ENCODE results near the gene HS3ST3A1. TPM values are rescaled to one million over a fixed set of nuclear protein-coding genes. Genes with fewer than 3 reads are reported as not detected.

The HS3ST3A1 gene
- total and polyA plus RNA-seq, 2 of the 4 experiments (the other 2 are of a cell fraction) = 8.8 to 9.0 TPM

GRCh38 chr17:13513039-13513405, 88.7 kb downstream of the HS3ST3A1 start:
- H2BK120ac ChIP-seq (ENCODE audit: low read depth, low read length) = peak overlapping the region; percentile 63
- dilution Hi-C loops (cut with HindIII; ENCODE audit: low sequenced_read_pairs, unreplicated experiment) (no loop called here), in situ Hi-C loops (cut with MboI; ENCODE audit: low sequenced_read_pairs) (no loop called here), intact Hi-C loops (cut with micrococcal nuclease) (no loop called here)
- H3K56ac ChIP-seq (ENCODE audit: extremely low read depth, insufficient read depth, low read length) = no peak overlapping the region
- H2BK20ac ChIP-seq (ENCODE audit: low read depth, low read length) = peak overlapping the region; percentile 27; the same call in 1 of the 2 replicates
- H2BK5ac ChIP-seq (ENCODE audit: low read depth, low read length, poor library complexity, severe bottlenecking) = peak overlapping the region; percentile 44
- peak overlapping the region; percentile 14; the same call in 1 of the 2 replicates for H3K4ac ChIP-seq (ENCODE audit: low read depth, low read length)
- CTCF ChIA-PET = interaction anchor here (0.5 to 0.7 kb wide), 2 partner anchors 44 to 140 kb away, joined by 3 read pairs; no protein-coding TSS in a partner anchor
- H2BK15ac ChIP-seq (ENCODE audit: low read depth, low read length) = peak overlapping the region; percentile 62; the same call in 1 of the 3 replicates
- WGBS, 2 experiments (ENCODE audit: extremely low coverage in 2 of 2, insufficient read length in 1 of 2) = 0% methylated on average over 1 of the region's 8 CpGs; no CpG with 5 or more reads in 1 of the 2 experiments
- H3K27me3 ChIP-seq (ENCODE audit: control insufficient read depth, insufficient read depth, low read length) = no peaks in the 10 kb centered on the region
- TF ChIP-seq BHLHE40 (IDR thresholded peaks at IDR 0.05; ENCODE audit: low read depth, low read length) (no peak), ELK1 (IDR thresholded peaks at IDR 0.05; ENCODE audit: borderline replicate concordance, low read depth, low read length) (no peak), RFX5 (IDR thresholded peaks at IDR 0.05; ENCODE audit: low read depth, low read length) (no peak), CTCF (conservative IDR thresholded peaks at IDR 0.05; ENCODE audit: low read depth, low read length) (no peak), MAFK (IDR thresholded peaks at IDR 0.05; ENCODE audit: low read depth, low read length) (no peak), CHD1 (IDR thresholded peaks at IDR 0.05; ENCODE audit: low read depth, low read length) (no peak), MXI1 (IDR thresholded peaks at IDR 0.05; ENCODE audit: borderline replicate concordance, low read depth, low read length) (no peak), CEBPB (IDR thresholded peaks at IDR 0.05; ENCODE audit: low read depth, low read length) (no peak)
- peak overlapping the region in 1 of 2 experiments; percentile 68; a peak in 2 of 4 replicates for H4K8ac ChIP-seq (ENCODE audit: low read depth in 2 of 2, low read length in 2 of 2)
- no peak overlapping the region for H2AK9ac ChIP-seq (replicated peaks; ENCODE audit: low read depth, low read length, poor library complexity)
- peaks cover 4% of the 10 kb centered on the region for H3K4me1 ChIP-seq (ENCODE audit: control insufficient read depth, insufficient read depth, low read length)
- POLR2A ChIA-PET (ENCODE audit: unreplicated experiment) = no interaction called here
- H3K4me3 ChIP-seq (ENCODE audit: insufficient read depth, low read depth, low read length) = no peak overlapping the region
- H4K5ac ChIP-seq (ENCODE audit: low read depth, low read length) = peak overlapping the region; percentile 6; the same call in 1 of the 2 replicates
- peaks cover 3% of the 10 kb centered on the region; the same call in 1 of the 2 replicates for H3K36me3 ChIP-seq (ENCODE audit: control insufficient read depth, insufficient read depth, low read length)
- H2AFZ ChIP-seq (replicated peaks; ENCODE audit: low read length, poor library complexity) = peak overlapping the region; percentile 50
- H3K14ac ChIP-seq (replicated peaks; ENCODE audit: low read depth, low read length) = peak overlapping the region; percentile 7; the same call in 1 of the 2 replicates
- DNase-seq (peak; percentile 27), ATAC-seq (ENCODE audit: low read depth) (peak; percentile 49; the same call in 1 of the 2 replicates)
- peak overlapping the region; percentile 18; the same call in 1 of the 2 replicates for H3K27ac ChIP-seq (ENCODE audit: insufficient read depth, low read length)
- H3K9me1 ChIP-seq (ENCODE audit: insufficient read depth, low read length) = 0 out of 2 replicates have a peak, but pooled peaks cover 2% of the 10 kb centered on the region
- H3K9ac ChIP-seq (ENCODE audit: low read depth, low read length) = no peak overlapping the region
- peak overlapping the region; percentile 49 for H3K4me2 ChIP-seq (ENCODE audit: low read depth, low read length)
- no peaks in the 10 kb centered on the region for H4K20me1 ChIP-seq (ENCODE audit: insufficient read depth, low read length)
- H2AK5ac ChIP-seq (ENCODE audit: low read depth, low read length) = no peak overlapping the region
- H3K23ac ChIP-seq (ENCODE audit: low read depth, low read length) = peak overlapping the region; percentile 18; the same call in 1 of the 2 replicates
- H4K91ac ChIP-seq (ENCODE audit: insufficient read depth, low read depth, low read length) = peak overlapping the region; percentile 4; the same call in 1 of the 2 replicates
- H3K79me1 ChIP-seq (ENCODE audit: low read depth in 1 of 2, low read length in 2 of 2) = peaks cover 27 to 43% of the 10 kb centered on the region in 2 experiments
- no TSS peak for BruUV-seq (replicated peaks)
- H3K18ac ChIP-seq (ENCODE audit: low read depth, low read length) = no peak overlapping the region
- H3K9me3 ChIP-seq (ENCODE audit: control insufficient read depth, insufficient read depth, low read length) = peaks cover 2% of the 10 kb centered on the region; the same call in 1 of the 2 replicates
